Measurements from ENCODE around the gene OSBPL8.

DNA sequence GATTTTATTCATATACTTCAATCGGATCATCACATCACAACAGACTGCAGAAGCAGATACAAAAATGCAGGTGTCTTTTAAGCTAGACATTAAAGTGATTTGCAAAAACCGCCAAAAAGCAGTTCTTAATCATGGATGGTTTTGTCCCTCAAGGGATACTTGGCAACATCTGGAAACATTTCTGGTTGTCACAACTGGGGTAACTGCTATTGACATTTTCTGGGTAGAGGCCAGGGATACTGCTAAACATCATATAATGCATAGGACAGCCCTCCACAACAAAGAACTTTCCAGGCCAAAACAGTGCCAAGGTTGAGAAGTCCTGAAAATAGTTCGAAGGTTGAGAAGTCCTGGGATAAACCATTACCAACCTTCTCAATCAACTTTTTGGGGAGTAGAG is 109.6 kb downstream of the OSBPL8 start:
- TF ChIP-seq POLR2A (IDR thresholded peaks at IDR 0.05), result no peak
- TF ChIP-seq, protein P1, sequence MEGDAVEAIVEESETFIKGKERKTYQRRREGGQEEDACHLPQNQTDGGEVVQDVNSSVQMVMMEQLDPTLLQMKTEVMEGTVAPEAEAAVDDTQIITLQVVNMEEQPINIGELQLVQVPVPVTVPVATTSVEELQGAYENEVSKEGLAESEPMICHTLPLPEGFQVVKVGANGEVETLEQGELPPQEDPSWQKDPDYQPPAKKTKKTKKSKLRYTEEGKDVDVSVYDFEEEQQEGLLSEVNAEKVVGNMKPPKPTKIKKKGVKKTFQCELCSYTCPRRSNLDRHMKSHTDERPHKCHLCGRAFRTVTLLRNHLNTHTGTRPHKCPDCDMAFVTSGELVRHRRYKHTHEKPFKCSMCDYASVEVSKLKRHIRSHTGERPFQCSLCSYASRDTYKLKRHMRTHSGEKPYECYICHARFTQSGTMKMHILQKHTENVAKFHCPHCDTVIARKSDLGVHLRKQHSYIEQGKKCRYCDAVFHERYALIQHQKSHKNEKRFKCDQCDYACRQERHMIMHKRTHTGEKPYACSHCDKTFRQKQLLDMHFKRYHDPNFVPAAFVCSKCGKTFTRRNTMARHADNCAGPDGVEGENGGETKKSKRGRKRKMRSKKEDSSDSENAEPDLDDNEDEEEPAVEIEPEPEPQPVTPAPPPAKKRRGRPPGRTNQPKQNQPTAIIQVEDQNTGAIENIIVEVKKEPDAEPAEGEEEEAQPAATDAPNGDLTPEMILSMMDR (IDR thresholded peaks at IDR 0.05), result no peak
- TF ChIP-seq POLR2AphosphoS5 (IDR thresholded peaks at IDR 0.05), result no peak

Data from breast epithelium (tissue), 3 donors.